ENCODE data around the gene LCE3B. TPM values are rescaled to one million over a fixed set of nuclear protein-coding genes. Genes with fewer than 3 reads are reported as not detected.

The LCE3B gene
- total and polyA plus RNA-seq, 4 donors = not detected

GRCh38 chr1:152626744-152627143 lies 13.1 kb downstream of the LCE3B start:
- DNase-seq (ENCODE audit: low spot score) = no peak
- TF ChIP-seq, protein P1, sequence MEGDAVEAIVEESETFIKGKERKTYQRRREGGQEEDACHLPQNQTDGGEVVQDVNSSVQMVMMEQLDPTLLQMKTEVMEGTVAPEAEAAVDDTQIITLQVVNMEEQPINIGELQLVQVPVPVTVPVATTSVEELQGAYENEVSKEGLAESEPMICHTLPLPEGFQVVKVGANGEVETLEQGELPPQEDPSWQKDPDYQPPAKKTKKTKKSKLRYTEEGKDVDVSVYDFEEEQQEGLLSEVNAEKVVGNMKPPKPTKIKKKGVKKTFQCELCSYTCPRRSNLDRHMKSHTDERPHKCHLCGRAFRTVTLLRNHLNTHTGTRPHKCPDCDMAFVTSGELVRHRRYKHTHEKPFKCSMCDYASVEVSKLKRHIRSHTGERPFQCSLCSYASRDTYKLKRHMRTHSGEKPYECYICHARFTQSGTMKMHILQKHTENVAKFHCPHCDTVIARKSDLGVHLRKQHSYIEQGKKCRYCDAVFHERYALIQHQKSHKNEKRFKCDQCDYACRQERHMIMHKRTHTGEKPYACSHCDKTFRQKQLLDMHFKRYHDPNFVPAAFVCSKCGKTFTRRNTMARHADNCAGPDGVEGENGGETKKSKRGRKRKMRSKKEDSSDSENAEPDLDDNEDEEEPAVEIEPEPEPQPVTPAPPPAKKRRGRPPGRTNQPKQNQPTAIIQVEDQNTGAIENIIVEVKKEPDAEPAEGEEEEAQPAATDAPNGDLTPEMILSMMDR (IDR thresholded peaks at IDR 0.05; ENCODE audit: low read depth, low read length, missing input control) = no peak
- no peak for TF ChIP-seq HNF4G (IDR thresholded peaks at IDR 0.05)
- TF ChIP-seq RXRA (IDR thresholded peaks at IDR 0.05) = no peak
- TF ChIP-seq, protein P2, sequence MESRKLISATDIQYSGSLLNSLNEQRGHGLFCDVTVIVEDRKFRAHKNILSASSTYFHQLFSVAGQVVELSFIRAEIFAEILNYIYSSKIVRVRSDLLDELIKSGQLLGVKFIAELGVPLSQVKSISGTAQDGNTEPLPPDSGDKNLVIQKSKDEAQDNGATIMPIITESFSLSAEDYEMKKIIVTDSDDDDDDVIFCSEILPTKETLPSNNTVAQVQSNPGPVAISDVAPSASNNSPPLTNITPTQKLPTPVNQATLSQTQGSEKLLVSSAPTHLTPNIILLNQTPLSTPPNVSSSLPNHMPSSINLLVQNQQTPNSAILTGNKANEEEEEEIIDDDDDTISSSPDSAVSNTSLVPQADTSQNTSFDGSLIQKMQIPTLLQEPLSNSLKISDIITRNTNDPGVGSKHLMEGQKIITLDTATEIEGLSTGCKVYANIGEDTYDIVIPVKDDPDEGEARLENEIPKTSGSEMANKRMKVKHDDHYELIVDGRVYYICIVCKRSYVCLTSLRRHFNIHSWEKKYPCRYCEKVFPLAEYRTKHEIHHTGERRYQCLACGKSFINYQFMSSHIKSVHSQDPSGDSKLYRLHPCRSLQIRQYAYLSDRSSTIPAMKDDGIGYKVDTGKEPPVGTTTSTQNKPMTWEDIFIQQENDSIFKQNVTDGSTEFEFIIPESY (IDR thresholded peaks at IDR 0.05) = no peak
- Histone ChIP-seq H3K4me1 (ENCODE audit: control insufficient read depth in 4 of 4, insufficient read depth in 4 of 4, low read length in 3 of 4) (peaks cover 0 to 15% (median 7%) of the 10 kb centered on the region in 4 donors), H3K4me3 (ENCODE audit: low read depth in 1 of 3, low read length in 3 of 3) (no peak overlapping the region), H3K27ac (ENCODE audit: low read depth in 1 of 2, low read length in 2 of 2) (no peak overlapping the region), H3K9me3 (ENCODE audit: control insufficient read depth in 4 of 4, low read length in 3 of 4) (no peaks in the 10 kb centered on the region), H3K9ac (ENCODE audit: low read depth in 1 of 2, low read length in 2 of 2) (no peak overlapping the region), H3K36me3 (ENCODE audit: control insufficient read depth in 4 of 4, insufficient read depth in 3 of 4, low read depth in 1 of 4, low read length in 3 of 4) (no peaks in the 10 kb centered on the region), H3K27me3 (ENCODE audit: control insufficient read depth in 4 of 4, insufficient read depth in 4 of 4, low read length in 3 of 4) (no peaks in the 10 kb centered on the region)
- 73% methylated on average over 1 of the region's 1 CpG for WGBS

GRCh38 chr1:152630596-152630995 lies 17.0 kb downstream of the LCE3B start:
- WGBS = 90% methylated on average over 3 of the region's 3 CpGs
- no peak for TF ChIP-seq EGR1 (IDR thresholded peaks at IDR 0.05; ENCODE audit: low read depth in 2 of 2)
- TF ChIP-seq REST (IDR thresholded peaks at IDR 0.05) = no peak
- no peak for TF ChIP-seq SP1 (IDR thresholded peaks at IDR 0.05)
- no peak for TF ChIP-seq GABPA (IDR thresholded peaks at IDR 0.05 in 1 of 2, conservative IDR thresholded peaks at IDR 0.05 in 1 of 2)
- no peak for TF ChIP-seq HNF4A (conservative IDR thresholded peaks at IDR 0.05)
- TF ChIP-seq, protein P3, sequence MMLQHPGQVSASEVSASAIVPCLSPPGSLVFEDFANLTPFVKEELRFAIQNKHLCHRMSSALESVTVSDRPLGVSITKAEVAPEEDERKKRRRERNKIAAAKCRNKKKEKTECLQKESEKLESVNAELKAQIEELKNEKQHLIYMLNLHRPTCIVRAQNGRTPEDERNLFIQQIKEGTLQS (IDR thresholded peaks at IDR 0.05) = no peak
- no peak for TF ChIP-seq MAX (IDR thresholded peaks at IDR 0.05)
- TF ChIP-seq TAF1 (conservative IDR thresholded peaks at IDR 0.05) = no peak
- no peak for TF ChIP-seq NR2F2 (IDR thresholded peaks at IDR 0.05)
- no peak for DNase-seq (ENCODE audit: low spot score)
- H3K9ac ChIP-seq (ENCODE audit: low read depth in 1 of 2, low read length in 2 of 2) = no peak overlapping the region
- H3K36me3 ChIP-seq (ENCODE audit: control insufficient read depth in 4 of 4, insufficient read depth in 3 of 4, low read depth in 1 of 4, low read length in 3 of 4) = no peaks in the 10 kb centered on the region
- H3K4me3 ChIP-seq (ENCODE audit: low read depth in 1 of 3, low read length in 3 of 3) = no peak overlapping the region
- no peak overlapping the region for H3K27ac ChIP-seq (ENCODE audit: low read depth in 1 of 2, low read length in 2 of 2)
- no peaks in the 10 kb centered on the region for H3K27me3 ChIP-seq (ENCODE audit: control insufficient read depth in 4 of 4, insufficient read depth in 4 of 4, low read length in 3 of 4)
- no peaks in the 10 kb centered on the region for H3K9me3 ChIP-seq (ENCODE audit: control insufficient read depth in 4 of 4, low read length in 3 of 4)
- H3K4me1 ChIP-seq (ENCODE audit: control insufficient read depth in 4 of 4, insufficient read depth in 4 of 4, low read length in 3 of 4) = no peaks in the 10 kb centered on the region
